GM18867 (cell line): Measurements from ENCODE around the gene CELA2A.
"Not testable (repeated sequence)": the region's sequence is repeated elsewhere in the genome, so short reads cannot be mapped to it uniquely, and the experiment has no call there.

Experiments used
- ATAC-seq: cut with Tn5 transposase; IDR thresholded peaks from one replicate; pipeline ENCODE4 v1.9.1; 2021; ENCODE audit warnings: mild to moderate bottlenecking, moderate library complexity; ENCODE audit not compliant: unreplicated experiment

CELA2A gene

DNA sequence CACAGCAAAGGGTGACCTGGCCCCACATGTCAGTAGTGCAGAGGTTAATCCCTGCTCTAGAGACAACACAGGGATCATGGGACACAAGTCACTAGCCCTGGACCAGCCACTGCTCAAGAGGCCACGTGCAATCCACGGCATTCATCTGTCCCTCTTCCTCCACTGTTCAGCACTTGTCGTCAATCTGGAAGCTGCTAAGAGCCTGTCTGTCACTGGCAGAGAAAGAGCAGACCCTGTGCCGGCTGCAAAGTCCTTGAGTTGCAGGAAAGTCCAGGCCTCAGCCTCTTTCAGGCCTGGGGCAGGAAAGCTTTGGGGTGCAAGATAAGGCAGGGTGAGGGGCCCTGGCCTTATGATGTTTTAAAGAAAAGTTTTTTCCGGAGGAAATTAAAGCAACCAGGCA, 36.1 kb downstream of the CELA2A start:
- ATAC-seq, result no peak

DNA sequence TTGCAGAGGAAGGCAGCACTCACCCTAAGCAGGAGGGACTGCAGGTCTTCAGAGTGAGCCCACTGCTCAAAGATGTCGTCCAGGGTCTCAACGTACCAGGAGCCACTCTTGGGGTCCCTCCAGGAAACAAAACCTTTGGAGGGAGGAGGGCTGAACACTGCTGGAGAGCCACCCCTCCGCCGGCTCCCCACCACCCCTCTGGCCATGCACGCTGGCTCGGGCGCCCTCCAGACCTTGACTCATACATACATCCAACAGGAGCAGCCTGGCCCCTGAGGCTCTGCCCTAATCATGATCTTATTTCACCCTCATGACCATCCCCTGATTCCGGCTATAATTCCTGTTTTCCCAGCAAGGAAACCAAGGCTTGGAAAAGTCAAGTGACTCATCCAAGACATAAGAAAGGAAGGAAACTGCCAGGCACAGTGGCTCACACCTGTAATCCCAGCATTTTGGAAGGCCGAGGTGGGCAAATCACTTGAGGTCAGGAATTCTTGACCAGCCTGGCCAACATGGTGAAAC, 37.4 kb downstream of the CELA2A start:
- ATAC-seq, result no peak

DNA sequence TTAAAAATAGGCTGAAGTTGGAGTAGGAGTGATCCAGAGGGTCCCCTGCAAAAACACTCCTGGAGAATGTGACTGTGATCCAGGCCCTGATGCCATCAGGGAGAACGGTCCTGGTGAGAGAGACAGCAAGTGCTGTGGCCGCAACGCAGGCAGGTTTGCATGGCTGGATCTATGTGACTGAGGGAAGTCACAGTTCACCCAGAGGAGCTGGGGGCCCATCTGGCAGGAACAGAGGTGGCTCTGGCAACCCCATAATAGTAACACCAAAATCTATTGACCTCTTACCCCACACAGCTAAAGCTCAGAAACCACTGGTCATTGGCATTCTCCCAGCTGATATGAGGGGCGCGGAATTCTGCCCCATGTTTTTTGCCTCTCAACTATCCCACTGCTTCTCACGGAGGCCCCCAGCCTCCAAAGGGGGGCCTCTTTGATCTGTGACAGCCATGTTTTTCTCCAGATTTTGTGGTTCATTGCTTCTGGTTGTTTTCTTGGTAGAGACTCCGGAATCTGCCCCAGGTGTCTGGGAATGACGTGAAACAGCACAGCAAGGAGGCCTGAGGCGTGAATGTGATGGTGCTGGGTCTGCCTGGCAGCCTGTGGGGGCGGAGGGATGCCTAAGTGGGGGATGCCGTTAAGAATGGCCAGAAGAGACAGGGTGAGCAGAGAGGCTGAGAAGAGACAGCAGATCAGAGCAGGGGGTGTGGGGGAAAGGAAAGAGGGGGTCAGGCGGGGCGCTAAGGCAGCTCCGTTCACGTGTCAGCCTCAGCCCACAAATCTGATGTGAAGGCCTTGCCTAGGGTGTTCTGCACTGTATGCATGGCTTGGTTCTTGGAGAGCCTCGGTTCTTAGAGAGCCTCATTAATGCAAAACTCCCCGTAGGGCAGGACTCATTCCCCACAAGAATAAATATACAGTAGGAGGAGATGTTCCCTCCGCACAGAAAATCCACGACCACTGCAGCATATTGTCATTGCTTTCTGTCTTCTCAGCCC, 43.9 kb downstream of the CELA2A start:
- no peak for ATAC-seq

DNA sequence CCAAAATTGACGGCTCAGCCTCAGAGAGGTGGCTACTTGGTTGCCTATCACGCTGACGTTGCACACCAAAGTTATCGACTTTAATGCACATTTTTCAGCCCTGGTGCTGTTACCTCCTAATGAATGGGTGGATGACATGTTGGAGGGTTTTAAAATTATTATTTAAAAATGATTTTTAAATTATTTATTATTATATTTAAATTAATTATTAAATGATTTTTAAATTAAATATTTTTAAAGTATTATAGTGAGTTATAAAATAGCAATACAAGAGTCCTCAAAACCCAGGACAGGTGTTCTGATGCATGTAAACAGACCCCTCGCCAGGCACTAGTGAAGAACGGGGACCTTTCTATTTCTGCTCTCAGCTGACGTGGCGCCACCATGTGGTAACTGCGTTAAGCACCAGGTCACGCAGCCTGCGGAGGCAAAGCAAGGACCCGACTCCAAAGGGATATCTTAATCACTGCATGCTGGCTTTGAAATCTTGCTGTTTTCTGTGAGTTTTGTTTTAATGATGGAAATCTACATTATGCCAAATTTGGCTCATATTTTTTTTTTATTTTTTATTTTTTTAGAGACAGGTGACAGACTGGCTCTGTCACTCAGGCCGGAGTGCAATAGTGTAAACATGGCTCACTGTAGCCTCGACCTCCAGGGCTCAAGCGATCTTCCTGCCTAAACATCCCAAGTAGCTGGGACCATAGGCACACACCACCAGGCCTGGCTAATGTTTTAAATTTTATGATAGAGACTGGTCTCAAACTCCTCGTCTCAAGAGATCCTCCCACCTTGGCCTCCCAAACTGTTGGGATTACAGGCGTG, 44.9 kb downstream of the CELA2A start:
- ATAC-seq, result no peak

DNA sequence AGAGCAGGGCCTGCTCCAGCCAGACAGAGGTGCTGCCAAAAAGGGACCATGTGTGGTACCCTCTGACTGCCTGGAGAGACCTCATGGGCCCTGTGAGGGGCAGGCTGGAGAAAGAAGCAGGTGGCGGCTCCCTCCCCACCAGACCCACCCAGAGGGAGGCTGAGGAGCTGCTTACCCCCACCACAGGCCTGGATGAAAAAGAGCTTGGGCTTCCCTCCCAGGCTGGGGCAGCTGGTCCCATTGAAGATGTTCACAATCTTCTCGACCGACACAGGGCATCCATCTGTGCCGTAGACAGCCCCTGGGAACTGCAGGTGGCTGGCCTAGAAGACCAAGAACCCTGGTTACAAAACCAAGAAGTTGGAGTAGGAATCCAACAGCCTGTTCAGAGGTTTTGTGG, 47.9 kb downstream of the CELA2A start:
- ATAC-seq, result no peak

DNA sequence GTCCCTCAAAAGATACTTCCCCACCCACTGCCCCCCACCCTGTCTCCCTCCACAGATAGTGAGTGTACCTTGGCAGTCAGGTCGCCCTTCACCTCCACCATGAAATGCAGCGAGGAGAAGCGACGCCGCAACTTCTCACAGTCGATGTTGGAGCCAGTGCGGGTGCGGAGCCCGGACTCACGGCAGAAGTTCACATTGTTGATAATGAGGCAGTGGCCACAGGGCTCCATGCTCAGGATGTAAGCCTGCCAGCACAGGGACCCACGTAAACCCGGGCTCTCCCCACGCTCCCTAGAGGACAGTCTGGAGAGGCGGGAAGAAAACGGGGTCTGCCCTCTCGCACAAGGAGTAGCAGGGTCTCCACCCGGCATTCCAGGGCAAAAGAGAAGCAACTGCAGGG, 50.3 kb downstream of the CELA2A start:
- no peak for ATAC-seq

DNA sequence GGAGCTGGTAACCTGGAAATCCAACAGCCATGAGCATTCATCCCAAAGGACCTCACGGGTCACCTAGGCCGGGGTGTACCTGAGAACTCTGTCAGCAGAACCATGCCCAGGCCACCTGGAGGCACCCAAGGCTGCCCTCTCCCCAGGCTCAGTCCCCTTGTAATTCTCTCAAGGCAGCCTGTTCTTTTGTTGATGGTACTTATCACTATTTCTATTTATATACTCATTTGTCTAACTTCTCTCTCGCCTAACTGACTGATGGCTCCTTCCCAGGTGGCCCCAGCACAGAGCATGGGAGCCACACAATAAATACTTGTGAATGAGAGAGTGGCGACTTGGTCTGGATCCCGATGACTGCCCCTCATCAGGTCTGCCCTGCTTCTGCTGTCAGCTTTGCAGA, 50.7 kb downstream of the CELA2A start:
- no peak for ATAC-seq

DNA sequence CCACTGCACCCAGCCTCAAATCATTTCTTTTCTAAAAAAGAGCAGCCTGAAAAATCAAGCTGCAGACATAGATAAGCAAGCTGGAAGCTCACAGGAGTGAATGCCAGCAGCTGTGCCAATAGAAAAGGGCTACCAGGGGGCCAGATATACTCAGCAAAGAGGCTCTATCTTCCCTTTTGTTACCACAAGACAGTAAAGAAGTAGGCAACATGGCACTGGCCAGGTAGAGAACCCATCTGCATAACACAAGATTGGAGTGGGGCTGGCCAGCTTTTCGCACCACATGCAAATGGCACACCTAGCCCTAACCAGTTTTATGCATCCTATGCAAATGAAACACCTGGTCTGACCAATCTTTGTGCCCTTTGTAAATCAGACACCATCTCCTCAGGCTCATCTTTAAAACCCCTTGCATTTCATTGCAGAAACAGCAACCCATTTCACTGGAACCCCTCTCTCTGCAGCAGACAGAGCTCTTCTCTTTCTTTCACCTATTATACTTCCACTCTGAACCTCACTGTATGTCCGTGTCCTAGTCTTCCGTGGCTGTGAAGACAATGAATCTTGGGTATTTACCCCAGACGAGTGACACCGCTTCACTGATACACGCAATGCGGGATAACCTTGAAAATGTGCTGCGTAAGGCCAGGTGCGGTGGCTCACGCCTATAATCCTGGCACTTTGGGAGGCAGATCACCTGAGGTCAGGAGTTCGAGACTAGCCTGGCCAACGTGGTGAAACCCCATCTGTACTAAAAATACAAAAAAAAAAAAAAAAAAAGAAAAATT, 52.4 kb downstream of the CELA2A start:
- no peak for ATAC-seq

DNA sequence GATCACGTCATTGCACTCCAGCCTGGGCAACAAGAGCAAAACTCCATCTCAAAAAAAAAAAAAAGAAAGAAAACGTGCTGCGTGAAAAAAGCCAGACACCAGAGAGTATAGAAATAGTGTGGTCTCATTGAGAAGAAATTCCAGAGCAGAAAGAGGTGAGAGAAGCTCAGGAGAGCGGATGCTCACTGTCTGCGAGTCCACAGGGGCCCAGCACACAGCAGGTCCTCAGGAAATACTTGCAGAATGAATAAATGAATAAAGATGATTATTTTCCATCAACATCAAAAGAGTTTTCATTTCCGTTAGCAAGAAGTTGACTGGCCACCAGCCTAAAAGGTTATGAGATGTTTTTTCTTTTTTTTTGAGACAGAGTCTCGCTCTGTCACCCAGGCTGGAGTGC, 53.1 kb downstream of the CELA2A start:
- ATAC-seq, result no peak

DNA sequence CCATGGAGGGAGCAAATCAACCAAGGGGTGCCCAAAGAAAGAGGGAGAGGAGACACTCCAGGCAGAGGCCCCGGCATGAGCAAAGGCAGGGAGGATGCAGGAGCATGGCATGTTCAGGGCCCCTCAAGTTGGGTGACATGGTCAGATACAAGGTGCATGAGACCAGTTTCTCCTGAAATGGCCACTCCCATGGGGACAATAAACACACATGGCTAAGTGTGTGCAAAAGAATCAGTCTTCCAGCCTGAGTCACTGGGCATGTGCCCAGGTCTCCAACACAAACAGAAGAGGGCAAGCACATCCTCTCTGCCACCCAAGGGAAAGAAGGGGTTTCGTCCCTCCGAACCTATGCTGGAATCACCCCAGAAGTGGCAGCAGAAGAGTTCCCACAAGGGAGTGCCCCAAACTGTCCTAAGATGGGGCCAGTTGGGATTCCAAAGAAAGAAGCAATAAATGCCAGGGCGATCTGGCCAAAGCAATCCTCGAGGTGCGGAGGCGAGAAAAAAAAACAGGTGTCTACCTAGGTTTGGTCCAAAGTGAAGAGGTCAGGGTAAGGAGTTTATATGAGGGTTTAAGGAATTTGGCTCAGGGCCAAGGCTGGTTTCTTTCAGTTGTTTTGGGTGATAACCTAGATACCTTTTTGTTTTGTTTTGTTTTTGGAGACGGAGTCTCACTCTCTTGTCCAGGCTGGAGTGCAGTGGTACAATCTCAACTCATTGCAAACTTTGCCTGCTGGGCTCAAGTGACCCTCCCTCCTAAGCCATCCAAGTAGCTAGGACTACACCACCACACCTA, 54.3 kb downstream of the CELA2A start:
- no peak for ATAC-seq

DNA sequence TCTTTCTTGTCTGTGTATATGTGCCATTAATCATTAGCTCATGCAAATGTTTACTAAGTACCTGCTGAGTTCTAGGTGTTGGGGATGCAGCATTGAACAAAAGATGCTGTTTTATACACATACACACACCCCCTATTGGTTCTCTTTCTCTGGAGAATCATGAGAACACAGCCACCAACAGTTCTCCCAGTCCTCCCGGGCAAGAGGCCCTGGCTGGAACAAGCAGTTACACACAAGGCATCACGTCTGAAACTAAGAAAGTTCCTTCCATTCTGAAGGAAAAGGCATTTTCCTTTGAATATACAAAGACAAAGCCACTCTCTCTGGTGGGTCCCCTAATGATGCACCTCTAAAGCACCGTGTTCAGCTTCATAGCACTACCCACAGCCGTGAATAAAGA, 56.7 kb downstream of the CELA2A start:
- ATAC-seq, result no peak

DNA sequence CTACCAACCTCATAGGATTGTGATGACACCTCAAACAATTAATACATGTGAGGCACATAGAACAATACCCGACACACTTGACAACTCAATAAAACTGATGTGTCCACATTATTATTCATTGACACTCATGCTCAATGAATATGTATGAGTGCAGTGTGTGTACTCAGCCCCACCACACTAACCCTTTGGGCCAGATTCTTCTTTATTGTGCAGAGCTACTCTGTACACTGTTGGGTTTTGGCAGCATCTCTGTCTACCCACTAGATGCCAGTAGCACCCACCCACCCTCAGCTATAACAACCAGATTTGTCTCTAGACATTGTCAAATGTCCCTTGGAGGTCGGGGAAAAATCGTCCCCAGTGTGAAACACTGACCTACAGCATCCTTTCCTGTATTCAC, 57.4 kb downstream of the CELA2A start:
- no peak for ATAC-seq

DNA sequence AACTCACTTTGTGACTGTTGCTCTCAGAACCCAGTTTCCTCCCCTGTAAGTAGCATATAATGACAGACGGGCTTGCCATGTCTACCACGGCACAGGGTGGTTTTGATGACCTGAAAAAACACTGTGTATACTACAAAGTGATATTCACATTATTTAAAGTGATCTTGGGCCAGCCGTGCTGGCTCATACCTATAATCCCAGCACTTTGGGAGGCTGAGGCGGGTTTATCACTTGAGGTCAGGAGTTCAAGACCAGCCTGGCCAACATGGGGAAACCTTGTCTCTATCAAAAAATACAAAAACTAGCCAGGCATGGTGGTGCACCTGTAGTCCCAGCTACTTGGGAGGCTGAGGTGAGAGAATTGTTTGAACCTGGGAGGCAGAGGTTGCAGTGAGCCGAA, 58.0 kb downstream of the CELA2A start:
- not testable (repeated sequence) for ATAC-seq

DNA sequence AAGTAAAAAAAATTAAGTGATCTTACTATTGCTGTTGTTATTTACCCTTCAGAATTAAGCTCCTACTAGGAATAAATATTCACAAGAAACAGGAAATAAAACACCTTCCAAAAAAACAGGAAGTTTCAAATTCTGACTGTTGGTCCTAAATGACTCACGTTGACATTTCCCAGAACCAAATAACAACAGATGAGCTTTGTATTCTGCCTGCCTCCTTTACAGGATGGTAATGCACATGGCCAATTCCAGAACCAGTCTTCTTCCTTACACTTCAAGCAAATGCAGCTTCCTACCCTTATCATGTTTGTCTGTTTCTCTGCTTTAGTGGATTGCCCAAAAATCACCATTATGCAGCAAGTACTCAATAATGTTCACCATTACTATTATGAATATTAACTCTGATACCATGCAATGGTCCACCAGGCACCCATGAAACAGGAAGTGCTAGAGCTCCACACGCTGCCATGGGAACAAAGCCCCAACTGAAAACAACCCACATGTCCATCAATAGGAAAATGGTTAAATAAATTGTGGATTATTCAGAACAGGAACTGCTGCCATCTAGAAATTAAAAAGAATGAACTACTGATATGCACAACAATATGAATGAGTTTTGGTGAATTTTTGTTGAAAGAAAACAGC, 58.6 kb downstream of the CELA2A start:
- no peak for ATAC-seq

DNA sequence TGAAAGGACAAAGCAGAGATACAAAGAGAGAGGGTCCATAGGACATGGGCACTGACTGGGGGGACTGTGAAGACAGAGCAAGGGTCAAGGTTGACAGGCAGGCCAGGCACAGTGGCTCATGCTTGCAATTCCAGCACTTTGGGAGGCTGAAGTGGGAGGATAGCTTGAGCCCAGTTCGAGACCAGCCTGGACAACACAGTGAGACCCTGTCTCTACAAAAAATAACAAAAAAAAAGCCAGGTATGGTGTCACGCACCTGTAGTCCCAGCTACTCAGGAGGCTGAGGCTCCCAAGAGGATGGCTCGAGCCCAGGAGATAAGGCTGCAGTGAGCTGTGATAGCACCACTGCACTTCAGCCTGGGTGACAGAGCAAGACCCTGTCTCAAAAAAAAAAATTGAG, 63.1 kb downstream of the CELA2A start:
- no peak for ATAC-seq

DNA sequence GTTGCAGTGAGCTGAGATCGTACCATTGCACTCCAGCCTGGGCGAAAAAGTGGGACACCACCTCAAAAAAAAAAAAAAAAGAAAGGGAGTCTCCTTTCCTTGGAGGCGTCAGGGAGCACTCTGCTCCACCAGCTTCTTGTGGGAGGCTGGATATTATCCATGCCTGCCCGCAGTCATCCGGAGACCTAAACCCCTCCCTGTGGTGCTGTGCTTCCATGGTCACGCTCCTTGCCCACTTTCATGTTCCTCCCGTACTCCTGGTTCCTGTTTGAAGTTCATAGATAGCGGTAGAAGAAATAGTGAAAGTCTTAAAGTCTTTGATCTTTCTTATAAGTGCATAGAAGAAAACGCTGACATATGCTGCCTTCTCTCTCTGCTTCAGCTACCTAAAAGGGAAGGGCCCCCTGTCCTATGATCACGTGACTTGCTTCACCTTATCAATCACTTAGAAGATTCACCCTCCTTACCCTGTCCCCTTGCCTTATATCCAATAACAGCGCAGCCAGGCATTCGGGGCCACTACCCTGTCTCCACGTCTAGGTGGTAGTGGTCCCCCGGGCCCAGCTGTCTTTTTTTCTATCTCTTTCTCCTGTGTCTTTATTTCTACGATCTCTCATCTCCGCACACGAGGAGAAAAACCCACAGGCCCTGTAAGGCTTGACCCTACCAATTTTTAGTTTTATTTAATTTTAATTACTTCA, 64.8 kb downstream of the CELA2A start:
- not testable (repeated sequence) for ATAC-seq
